Glomerular visceral epithelial cell (primary cell): ENCODE measurements around the gene ELFN1.

Source experiments
- DNase-seq: peaks from one replicate; pipeline ENCODE4 v3.0.0-alpha.2; 2016; ENCODE audit errors: extremely low spot score

ELFN1 gene

GRCh38 chr7:1642291-1642731 lies 27.8 kb upstream of the ELFN1 start:
- no peak for DNase-seq

DNA sequence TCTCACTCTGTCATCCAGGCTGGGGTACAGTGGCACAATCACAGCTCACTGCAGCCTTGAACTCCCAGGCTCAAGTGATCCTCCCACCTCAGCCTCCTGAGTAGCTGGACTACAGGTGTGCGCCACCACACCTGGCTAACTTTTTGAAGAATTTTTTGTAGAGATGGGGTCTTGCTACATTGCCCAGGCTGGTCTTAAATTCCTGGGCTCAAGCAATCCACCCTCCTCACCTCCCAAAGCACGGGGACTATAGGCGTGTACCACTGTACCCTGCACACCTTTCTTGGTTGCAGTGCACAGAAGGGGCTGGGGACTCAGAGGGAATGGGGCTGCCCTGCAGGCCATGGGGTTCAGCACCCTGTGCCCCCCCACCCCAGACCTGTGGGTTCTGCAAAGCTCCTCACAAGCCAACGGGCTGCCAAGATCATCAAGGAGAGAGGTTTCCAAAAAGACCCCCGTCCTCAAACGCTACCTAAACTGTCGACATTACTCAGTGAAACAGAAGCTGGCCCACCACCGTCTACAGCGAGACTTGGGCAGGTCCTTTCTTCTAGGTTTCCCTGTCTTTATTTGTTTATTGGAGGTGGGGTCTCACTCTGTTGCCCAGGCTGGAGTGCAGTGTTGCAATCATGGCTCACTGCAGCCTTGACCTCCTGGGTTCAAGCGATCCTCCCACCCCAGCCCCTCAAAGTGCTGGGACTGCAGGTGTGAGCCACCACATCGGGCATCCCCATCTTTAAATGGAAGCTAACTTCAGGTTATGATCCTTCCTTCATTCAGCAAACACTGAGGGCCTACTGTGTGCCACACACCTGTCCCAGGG lies 26.6 kb upstream of the ELFN1 start:
- DNase-seq: no peak

DNA sequence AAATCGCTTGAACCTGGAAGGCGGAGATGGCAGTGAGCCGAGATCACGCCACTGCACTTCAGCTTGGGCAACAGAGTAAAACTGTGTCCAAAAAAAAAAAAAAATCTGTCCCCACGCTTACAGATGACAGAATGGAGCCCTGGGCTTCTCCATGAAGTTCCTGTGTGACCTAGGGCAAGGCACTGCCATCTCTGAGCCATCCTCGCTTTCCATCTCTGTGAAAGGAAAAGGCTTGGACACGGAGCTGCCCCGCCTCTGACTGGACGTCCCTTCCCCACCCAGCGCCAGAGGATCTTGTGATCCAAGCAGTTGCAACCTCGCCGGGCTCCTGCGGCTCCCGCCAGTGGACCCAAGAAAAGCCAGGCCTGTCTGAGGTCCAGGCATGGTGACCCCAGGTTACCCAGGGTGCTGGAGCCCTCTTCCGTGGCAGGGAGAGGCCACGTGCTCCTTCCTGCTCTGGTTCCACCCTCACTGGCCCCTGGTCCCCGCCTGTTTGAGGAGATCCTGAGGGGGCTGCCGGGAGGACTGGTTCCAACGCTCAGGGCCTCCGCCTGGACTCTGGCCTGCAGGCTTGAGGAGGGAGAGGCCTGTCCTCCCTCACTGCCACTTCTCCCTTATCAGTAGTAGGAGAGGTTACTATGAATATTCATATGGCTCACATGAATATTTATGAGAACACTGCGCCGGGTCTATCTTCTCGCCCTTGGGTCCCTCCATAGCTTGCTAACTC lies 25.6 kb upstream of the ELFN1 start:
- no peak for DNase-seq

DNA sequence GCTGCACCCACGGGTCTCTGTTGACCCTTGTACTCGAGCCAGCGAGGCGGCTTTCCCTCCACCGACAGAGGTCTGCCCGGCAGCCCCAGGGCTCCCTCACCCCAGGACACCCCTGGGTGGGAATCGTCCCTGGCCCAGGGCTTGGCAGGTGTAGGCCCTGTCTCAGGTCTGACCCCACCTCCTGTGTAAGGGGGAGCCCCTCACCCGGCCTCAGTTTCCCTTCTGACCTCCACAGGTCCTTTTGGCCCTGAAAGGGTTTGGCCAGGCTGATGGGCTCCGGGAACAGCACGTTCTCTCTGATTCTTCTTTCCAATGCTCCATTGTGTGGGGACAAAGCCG lies 25.0 kb upstream of the ELFN1 start:
- DNase-seq: no peak

GRCh38 chr7:1645476-1645875 lies 24.6 kb upstream of the ELFN1 start:
- no peak for DNase-seq

DNA sequence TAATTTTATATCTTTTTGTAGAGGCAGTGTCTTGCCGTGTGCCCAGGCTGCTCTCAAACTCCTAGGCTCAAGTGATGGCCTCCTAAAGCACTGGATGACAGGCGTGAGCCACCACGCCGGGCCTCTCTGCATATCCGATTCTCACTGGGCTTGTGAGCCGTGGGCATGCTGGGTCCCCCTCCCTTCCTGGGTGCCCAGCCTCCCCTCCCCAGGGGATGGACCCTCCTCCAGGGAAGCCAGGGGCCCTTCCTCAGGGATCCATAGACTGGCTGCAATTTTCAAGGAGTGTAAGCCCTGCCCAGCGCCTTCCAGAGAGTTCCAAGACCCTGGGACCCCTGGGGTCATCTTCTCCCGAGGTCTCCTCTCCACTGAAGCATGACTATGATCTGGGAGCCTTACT lies 23.7 kb upstream of the ELFN1 start:
- no peak for DNase-seq

GRCh38 chr7:1646957-1647891 lies 22.9 kb upstream of the ELFN1 start:
- DNase-seq: no peak

DNA sequence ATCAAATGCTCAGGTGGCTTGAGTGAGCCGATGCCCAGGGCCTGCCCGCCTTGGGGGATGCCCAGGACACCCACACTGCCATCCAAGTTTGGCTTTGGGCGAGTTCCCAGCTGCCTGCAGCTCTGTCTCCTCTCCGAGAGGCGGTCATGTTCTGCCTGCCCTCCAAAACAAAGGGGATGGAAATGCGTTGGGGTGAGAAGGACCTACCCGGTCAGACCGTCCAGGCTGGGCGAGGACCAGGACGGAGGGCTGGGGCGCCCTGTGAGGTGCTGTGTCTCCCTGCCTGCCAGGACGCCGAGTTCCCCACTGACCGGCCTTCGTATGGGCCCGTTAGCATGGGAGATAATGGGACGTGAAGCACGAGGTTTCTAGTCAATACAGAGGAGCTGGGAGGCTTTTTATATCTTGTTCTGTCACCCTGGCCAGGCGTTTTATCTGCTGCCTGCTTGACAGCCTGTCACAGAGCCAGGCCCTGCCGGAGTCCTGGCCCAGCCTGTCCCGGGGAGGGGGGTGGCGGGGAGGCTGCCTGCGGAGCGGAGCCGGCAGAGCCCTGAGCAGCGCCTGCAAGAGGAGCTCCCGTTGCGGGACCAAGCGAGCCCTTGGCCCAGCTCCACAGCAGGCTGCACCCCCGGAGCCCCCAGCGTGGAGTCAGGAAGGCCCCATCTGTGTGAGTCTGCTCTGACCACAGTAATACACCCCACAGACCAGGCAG lies 22.0 kb upstream of the ELFN1 start:
- DNase-seq: no peak

DNA sequence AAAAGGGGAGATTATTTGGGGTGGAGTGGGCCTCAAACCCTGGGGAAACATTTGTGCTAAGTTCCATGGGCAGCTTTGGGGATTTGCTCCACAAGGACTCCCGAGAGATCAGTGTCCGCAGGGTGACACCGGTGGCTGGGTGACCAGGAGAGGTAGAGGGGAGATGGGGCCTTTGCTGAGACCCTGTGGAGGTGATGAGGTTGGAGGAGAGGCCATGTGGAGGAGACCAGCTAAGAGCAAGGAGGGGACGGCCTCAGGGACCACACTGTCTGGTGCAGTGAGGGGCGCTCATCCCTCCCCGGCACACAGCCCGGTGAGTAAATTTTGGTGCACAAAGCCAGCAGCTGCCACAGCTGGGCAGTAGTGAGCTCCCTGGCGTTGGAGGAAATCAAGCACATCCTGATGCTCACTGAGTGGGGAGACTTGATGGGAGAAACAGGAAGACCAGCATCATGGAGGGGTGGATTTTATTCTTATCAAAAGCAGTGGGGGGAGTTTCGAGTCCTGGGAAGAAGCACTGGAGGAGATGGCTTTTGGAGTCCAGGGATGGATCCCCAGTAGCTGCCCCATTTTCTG lies 20.2 kb upstream of the ELFN1 start:
- DNase-seq: no peak

- no peak for DNase-seq
These were observed 19.6 kb upstream of the ELFN1 start for GRCh38 chr7:1650363-1651030.

DNA sequence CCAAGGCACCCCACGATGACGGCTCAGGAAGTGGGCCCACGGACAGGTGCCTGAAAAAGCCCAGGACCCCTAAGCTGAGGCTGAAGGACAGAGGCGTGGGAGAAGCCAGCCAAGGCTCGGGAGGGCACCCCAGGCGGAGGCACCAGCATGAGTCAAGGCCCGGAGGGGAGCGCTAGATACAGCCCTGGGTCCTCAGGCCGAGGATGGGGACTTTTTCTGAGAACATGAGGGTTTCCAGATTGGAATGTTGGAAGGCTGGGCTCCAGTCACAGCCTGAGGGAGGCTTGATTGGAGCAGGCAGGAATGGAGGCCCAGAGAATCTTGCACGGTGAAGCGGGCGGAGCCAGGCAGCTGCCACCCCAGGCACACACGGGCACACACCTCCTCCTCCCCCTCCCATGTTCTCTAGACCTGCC lies 19.0 kb upstream of the ELFN1 start:
- no peak for DNase-seq

- DNase-seq: no peak
These were observed 18.2 kb upstream of the ELFN1 start for GRCh38 chr7:1651891-1652290.

DNA sequence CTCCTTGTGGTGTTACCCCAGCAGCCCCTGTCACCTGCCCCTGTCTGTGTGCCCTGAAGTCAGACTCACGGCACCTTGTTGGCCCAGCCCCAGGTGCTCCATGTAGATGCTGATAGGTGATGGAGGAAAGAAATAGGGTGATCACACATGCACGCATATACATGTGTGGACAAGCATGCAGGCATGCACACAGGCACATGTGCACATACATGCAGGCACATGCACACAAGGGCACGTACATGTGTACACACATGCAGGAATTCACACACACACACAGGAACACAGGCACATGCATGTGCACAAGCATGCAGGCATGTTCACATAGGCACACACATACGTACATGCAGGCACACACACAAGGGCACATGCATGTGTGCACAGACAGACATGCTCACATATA lies 16.6 kb upstream of the ELFN1 start:
- no peak for DNase-seq

DNA sequence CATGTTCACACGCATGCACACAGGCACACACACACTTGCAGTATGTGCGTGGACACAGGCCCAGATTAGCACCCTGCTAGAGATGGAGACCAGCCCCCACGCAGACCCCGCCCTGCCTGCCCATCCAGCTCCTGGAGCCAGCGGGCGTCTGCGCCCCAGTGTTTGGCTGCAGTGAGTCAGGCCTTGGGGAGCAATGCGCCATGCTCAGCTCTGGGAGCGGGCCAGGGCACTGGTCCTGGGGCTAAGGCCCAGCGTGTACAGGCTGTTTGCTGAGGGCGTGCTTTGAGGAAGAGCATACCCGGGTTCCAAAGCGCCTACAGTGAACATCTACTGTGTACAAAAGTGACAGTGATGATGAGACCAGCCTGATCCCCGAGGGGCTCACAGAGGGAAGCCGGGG lies 16.0 kb upstream of the ELFN1 start:
- DNase-seq: no peak

- DNase-seq: no peak
These were observed 15.2 kb upstream of the ELFN1 start for GRCh38 chr7:1654738-1655475.

DNA sequence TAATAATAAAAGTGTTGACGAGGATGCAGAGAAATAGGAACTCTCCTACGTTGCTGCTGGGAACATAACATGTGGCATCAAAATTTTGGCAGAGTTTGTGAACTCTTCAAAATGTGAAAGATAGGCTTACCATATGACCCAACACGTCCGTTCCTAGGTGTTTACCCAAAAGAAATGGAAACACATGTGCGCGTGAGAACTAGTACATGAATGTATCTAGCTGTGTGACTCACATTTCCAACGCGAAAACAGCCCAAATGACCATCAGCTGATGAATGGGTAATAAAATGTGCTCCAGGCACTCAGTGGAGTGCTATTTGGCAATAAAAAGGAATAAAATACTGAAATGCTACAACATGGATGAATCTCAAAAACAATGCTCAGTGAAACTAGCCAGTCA lies 10.4 kb upstream of the ELFN1 start:
- DNase-seq: no peak

DNA sequence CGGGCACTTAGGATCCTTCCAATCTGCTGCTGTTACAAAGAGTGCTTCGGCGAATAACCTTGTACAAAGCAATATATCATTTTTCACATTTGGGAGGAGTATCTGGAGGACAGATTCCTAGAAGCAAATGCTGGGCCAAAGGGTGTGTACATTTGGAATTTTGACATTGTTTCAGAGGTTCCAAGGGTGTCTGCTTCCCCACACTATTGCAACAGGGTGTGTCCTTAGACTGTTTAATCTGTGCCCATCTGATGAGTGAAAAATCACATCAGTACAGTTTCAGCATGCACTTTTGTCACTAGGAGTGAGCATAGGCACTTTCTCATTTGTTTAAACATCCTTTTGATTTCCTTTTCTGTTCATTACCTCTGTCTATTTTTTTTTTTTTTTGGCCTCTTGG lies 8.6 kb upstream of the ELFN1 start:
- no peak for DNase-seq

DNA sequence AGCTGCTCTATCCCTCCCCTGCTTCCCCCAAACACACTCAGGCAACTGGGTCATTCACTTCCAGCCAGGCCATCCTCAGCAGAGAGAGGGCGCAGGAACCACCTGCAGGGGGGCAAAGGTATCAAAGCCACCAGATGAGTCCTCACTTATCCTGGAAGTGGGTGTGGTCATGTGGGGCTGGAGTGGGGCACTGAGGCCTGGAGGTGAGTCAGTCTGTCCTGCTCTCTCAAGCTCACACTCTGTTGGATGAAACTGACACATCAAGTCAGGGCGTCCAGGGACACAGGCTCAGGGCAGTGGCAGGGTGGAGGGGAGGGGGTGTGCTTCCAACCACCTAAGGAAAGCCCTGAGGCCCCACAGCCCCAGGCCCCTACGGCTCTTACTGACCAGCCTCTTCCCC lies 8.0 kb upstream of the ELFN1 start:
- no peak for DNase-seq

DNA sequence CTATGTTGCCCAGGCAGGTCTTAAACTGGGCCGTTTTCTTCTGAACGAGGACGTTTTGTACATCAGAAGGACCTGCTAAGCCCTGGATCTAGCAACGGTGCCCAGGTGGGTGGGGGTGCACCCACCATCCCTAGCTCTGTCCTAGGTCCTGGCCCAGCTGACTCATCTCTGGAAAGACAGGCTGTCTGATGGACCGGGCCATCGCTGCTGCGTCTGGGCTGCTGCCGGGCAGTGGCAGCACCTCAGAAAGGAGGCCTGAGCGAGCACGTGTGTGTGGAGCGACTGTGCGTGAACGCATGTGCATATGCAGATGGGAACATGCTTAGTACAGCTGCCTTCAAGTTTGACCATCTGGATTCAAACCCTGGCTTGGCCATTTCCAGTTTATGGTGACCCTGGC lies 7.3 kb upstream of the ELFN1 start:
- no peak for DNase-seq

GRCh38 chr7:1663223-1663622 lies 6.9 kb upstream of the ELFN1 start:
- DNase-seq: no peak
